GM18499 (cell line): ENCODE results near the gene ATP6V0A1.
"Not testable (repeated sequence)": the region's sequence is repeated elsewhere in the genome, so short reads cannot be mapped to it uniquely, and the experiment has no call there.

Source experiments
- ATAC-seq: cut with Tn5 transposase; IDR thresholded peaks from one replicate; pipeline ENCODE4 v1.9.1; 2021; ENCODE audit warnings: moderate number of reproducible peaks; ENCODE audit not compliant: insufficient read depth, unreplicated experiment

ATP6V0A1 gene

GRCh38 chr17:42458497-42459255, at the start of gene ATP6V0A1:
Gene ATP6V0A1, plus strand, starts transcription at chr17:42458878. Its CDS starts 2,017 bp downstream, at chr17:42460895.
- no peak for ATAC-seq

GRCh38 chr17:42409523-42410318, 49.0 kb upstream of the ATP6V0A1 start:
- ATAC-seq, result no peak

- ATAC-seq, result no peak
These were observed 48.4 kb upstream of the ATP6V0A1 start for GRCh38 chr17:42410319-42410685.

GRCh38 chr17:42411361-42411760, 47.3 kb upstream of the ATP6V0A1 start:
- no peak for ATAC-seq

GRCh38 chr17:42411905-42412679, 46.6 kb upstream of the ATP6V0A1 start:
- no peak for ATAC-seq

GRCh38 chr17:42413464-42414040, 45.1 kb upstream of the ATP6V0A1 start:
- no peak for ATAC-seq

- ATAC-seq, result no peak
These were observed 43.8 kb upstream of the ATP6V0A1 start for GRCh38 chr17:42414704-42415409.

GRCh38 chr17:42417981-42418380, 40.7 kb upstream of the ATP6V0A1 start:
- ATAC-seq, result not testable (repeated sequence)

GRCh38 chr17:42421136-42421506, 37.6 kb upstream of the ATP6V0A1 start:
- ATAC-seq, result no peak

GRCh38 chr17:42421507-42422338, 37.0 kb upstream of the ATP6V0A1 start:
- ATAC-seq, result no peak

- no peak for ATAC-seq
These were observed 36.2 kb upstream of the ATP6V0A1 start for GRCh38 chr17:42422412-42422957.

- ATAC-seq, result no peak
These were observed 35.5 kb upstream of the ATP6V0A1 start, which contains the start of gene CAVIN1 for GRCh38 chr17:42422958-42423712. Gene CAVIN1, minus strand, starts transcription at chr17:42423256. Its CDS starts 159 bp downstream, at chr17:42423097.

- ATAC-seq, result no peak
These were observed 34.9 kb upstream of the ATP6V0A1 start for GRCh38 chr17:42423766-42424165.

GRCh38 chr17:42424991-42425610, 33.6 kb upstream of the ATP6V0A1 start:
- ATAC-seq, result no peak

- ATAC-seq, result no peak
These were observed 30.3 kb upstream of the ATP6V0A1 start for GRCh38 chr17:42428141-42428944.

- no peak for ATAC-seq
These were observed 28.8 kb upstream of the ATP6V0A1 start for GRCh38 chr17:42429726-42430447.
